Duodenal mucosa (tissue), 2 donors: ENCODE data around the gene REL.
"Not testable (repeated sequence)": the region's sequence is repeated elsewhere in the genome, so short reads cannot be mapped to it uniquely, and the experiment has no call there.

ENCODE experiments used
- H3K27ac ChIP-seq: one replicate; pipeline ENCODE4 v1.7.0; 2013; ENCODE audit warnings: low read depth, low read length
- H3K27me3 ChIP-seq, 2 donors: one replicate each; pipeline ENCODE4 v1.7.0; 2013; ENCODE audit warnings: low read length in 2 of 2, control low read depth in 1 of 2; ENCODE audit not compliant: insufficient read depth in 2 of 2, control insufficient read depth in 1 of 2
- H3K36me3 ChIP-seq, 2 donors: one replicate each; pipeline ENCODE4 v1.7.0; 2013; ENCODE audit warnings: low read length in 2 of 2, control low read depth in 1 of 2; ENCODE audit not compliant: insufficient read depth in 2 of 2, control insufficient read depth in 1 of 2
- H3K4me1 ChIP-seq, 2 donors: one replicate each; pipeline ENCODE4 v1.7.0; 2013; ENCODE audit warnings: low read length in 2 of 2, control low read depth in 1 of 2; ENCODE audit not compliant: insufficient read depth in 2 of 2, control insufficient read depth in 1 of 2
- H3K4me3 ChIP-seq, 2 donors: one replicate each; pipeline ENCODE4 v1.7.0; 2013; ENCODE audit warnings: low read length in 2 of 2, low read depth in 1 of 2
- H3K9ac ChIP-seq, 2 donors: one replicate each; pipeline ENCODE4 v1.7.0; 2013; ENCODE audit warnings: low read length in 2 of 2, low read depth in 1 of 2
- H3K9me3 ChIP-seq, 2 donors: one replicate each; pipeline ENCODE4 v1.7.0; 2013; ENCODE audit warnings: low read length in 2 of 2, control low read depth in 1 of 2; ENCODE audit not compliant: control insufficient read depth in 1 of 2

Gene REL

GRCh38 chr2:60865361-60865760, 16.0 kb upstream of the REL start:
- not testable (repeated sequence) for H3K27ac ChIP-seq, H3K4me3 ChIP-seq, H3K27me3 ChIP-seq, H3K36me3 ChIP-seq, H3K9ac ChIP-seq, H3K9me3 ChIP-seq, H3K4me1 ChIP-seq

- Histone ChIP-seq H3K4me3 (no peak overlapping the region), H3K27ac (no peak overlapping the region), H3K9me3 (no peaks in the 10 kb centered on the region), H3K4me1 (no peaks in the 10 kb centered on the region), H3K9ac (no peak overlapping the region), H3K36me3 (no peaks in the 10 kb centered on the region), H3K27me3 (no peaks in the 10 kb centered on the region)
Observed at GRCh38 chr2:60867007-60867406, 14.4 kb upstream of the REL start.

GRCh38 chr2:60867848-60868247, 13.5 kb upstream of the REL start:
- Histone ChIP-seq H3K4me1 (no peaks in the 10 kb centered on the region), H3K9ac (no peak overlapping the region), H3K4me3 (no peak overlapping the region), H3K27ac (no peak overlapping the region), H3K36me3 (no peaks in the 10 kb centered on the region), H3K27me3 (no peaks in the 10 kb centered on the region), H3K9me3 (no peaks in the 10 kb centered on the region)

DNA sequence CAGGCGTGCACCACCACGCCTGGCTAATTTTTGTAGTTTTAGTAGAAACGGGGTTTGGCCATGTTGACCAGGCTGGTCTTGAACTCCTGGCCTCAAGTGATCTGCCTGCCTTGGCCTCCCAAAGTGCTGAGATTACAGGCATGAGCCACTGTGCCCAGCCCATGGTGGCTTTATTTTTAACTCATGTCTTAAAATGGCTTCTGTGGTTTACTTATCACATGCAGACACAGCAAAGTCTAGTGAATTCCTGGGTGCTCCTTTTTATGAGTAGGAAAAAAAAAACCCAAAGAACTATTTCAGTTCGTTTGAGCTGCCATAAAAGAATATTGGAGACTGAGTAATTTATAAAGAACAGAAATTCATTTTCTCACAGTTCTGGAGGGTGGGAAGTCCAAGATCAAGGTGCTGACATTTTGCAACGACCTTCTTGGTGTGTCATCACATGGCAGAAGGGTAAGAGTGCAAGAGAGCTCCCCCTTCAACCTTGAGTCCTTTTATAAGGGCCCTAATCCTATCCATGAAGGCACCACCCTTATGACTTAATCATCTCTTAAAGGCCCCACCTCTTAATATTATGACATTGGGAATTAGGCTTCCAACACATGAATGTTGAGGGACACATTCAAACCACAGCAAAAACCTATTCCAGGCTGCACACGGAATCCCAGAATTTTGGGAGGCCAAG, 12.6 kb upstream of the REL start:
- no peak overlapping the region for H3K27ac ChIP-seq
- no peaks in the 10 kb centered on the region for H3K4me1 ChIP-seq
- H3K4me3 ChIP-seq: no peak overlapping the region

DNA sequence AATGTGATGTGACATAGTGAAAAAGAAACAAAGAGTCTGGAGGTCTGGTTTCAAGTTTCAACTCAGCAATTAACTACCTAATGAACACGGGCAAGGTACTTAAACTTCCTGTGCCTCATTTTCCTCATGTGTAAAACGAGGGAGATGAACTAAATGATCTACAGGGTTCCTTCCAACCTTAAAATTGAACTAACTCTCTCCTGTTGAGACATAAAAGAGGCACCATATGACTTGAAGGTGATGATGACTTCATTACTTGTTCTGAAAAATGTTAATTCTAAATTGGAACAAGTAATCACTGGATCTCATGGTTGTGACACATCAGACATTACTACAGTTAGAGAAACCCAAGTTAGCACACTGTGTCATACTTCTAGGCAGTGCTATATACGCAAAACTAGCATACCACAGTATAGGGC, 8.9 kb upstream of the REL start:
- Histone ChIP-seq H3K9me3 (no peaks in the 10 kb centered on the region), H3K27ac (no peak overlapping the region), H3K27me3 (no peaks in the 10 kb centered on the region), H3K36me3 (no peaks in the 10 kb centered on the region), H3K4me3 (no peak overlapping the region), H3K9ac (no peak overlapping the region), H3K4me1 (no peaks in the 10 kb centered on the region)

More for the DNA sequence above, 12.6 kb upstream of the REL start:
- Histone ChIP-seq H3K27me3 (no peaks in the 10 kb centered on the region), H3K36me3 (no peaks in the 10 kb centered on the region), H3K9me3 (no peaks in the 10 kb centered on the region), H3K9ac (no peak overlapping the region)

GRCh38 chr2:60873381-60873780, 8.0 kb upstream of the REL start:
- Histone ChIP-seq H3K4me3 (no peak overlapping the region), H3K36me3 (no peaks in the 10 kb centered on the region), H3K9me3 (no peaks in the 10 kb centered on the region), H3K9ac (no peak overlapping the region), H3K4me1 (no peaks in the 10 kb centered on the region), H3K27me3 (no peaks in the 10 kb centered on the region), H3K27ac (no peak overlapping the region)

DNA sequence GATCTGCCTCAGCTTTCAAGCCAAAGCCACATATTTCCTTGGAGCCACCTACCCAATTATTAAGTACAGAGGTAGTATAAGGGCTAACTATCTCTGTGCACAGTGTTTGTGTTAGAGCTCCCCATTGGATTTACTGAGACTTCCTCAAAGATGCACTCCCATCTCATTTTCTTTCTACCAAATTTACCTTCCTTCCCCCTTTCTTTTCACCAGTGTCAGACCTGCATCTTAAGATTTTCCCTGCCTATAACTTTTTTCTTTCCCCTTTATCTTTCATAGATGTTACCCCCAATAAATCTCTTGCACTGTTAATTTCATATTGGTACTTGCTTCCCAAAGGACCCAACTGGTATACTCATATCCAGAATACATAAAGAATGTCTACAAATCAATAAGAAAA, 5.9 kb upstream of the REL start:
- Histone ChIP-seq H3K4me1 (no peaks in the 10 kb centered on the region), H3K9ac (no peak overlapping the region), H3K36me3 (no peaks in the 10 kb centered on the region), H3K27ac (no peak overlapping the region), H3K9me3 (no peaks in the 10 kb centered on the region), H3K27me3 (no peaks in the 10 kb centered on the region), H3K4me3 (no peak overlapping the region)

- Histone ChIP-seq H3K27ac (peak overlapping the region; percentile 86), H3K4me1 (peaks cover 7% of the 10 kb centered on the region in 2 donors), H3K9me3 (no peaks in the 10 kb centered on the region), H3K27me3 (no peaks in the 10 kb centered on the region), H3K4me3 (peak overlapping the region; percentile 76 to 78), H3K9ac (peak overlapping the region; percentile 85 to 92), H3K36me3 (no peaks in the 10 kb centered on the region)
Observed at GRCh38 chr2:60880643-60881046, 729 bp upstream of the REL start.

GRCh38 chr2:60882971-60883753, 1.8 kb downstream of the REL start:
- Histone ChIP-seq H3K4me3 (peak overlapping the region; percentile 76 to 78), H3K27me3 (no peaks in the 10 kb centered on the region), H3K9me3 (no peaks in the 10 kb centered on the region), H3K27ac (peak overlapping the region; percentile 90), H3K9ac (peak overlapping the region; percentile 9 to 85), H3K4me1 (peaks cover 8 to 16% of the 10 kb centered on the region in 2 donors), H3K36me3 (no peaks in the 10 kb centered on the region)

- peaks cover 8 to 16% of the 10 kb centered on the region in 2 donors for H3K4me1 ChIP-seq
- H3K27me3 ChIP-seq: no peaks in the 10 kb centered on the region
- no peaks in the 10 kb centered on the region for H3K9me3 ChIP-seq
- H3K36me3 ChIP-seq: no peaks in the 10 kb centered on the region
- no peak overlapping the region for H3K27ac ChIP-seq
- H3K4me3 ChIP-seq: peak overlapping the region; percentile 6 to 76
- H3K9ac ChIP-seq: peak overlapping the region; percentile 20 to 85
Observed at GRCh38 chr2:60883896-60884295, 2.5 kb downstream of the REL start.
